NCI-H345 (cell line): ENCODE measurements around the gene HACD1.

Experiments
- DNase-seq: peaks from one replicate; lab custom pipeline; 2025; lab: John Stamatoyannopoulos, UW

HACD1 gene

GRCh38 chr10:17578603-17579002 lies 38.6 kb downstream of the HACD1 start:
- no peak for DNase-seq

GRCh38 chr10:17576768-17577167 lies 40.4 kb downstream of the HACD1 start:
- DNase-seq: no peak

- no peak for DNase-seq
These were observed 52.3 kb downstream of the HACD1 start for GRCh38 chr10:17564911-17565310.

- DNase-seq: no peak
These were observed 53.7 kb downstream of the HACD1 start for GRCh38 chr10:17563452-17563851.

- no peak for DNase-seq
These were observed 54.6 kb downstream of the HACD1 start for GRCh38 chr10:17562614-17563013.

- no peak for DNase-seq
These were observed 56.1 kb downstream of the HACD1 start for GRCh38 chr10:17561111-17561510.

GRCh38 chr10:17557459-17557858 lies 59.7 kb downstream of the HACD1 start:
- no peak for DNase-seq

GRCh38 chr10:17548770-17549169 lies 68.4 kb downstream of the HACD1 start:
- DNase-seq: no peak

- no peak for DNase-seq
These were observed 69.0 kb downstream of the HACD1 start for GRCh38 chr10:17548162-17548561.

- no peak for DNase-seq
These were observed 70.1 kb downstream of the HACD1 start for GRCh38 chr10:17547060-17547459.

- no peak for DNase-seq
These were observed 72.7 kb downstream of the HACD1 start for GRCh38 chr10:17544465-17544864.
